ENCODE measurements around the gene EED. TPM values are rescaled to one million over a fixed set of nuclear protein-coding genes. Genes with fewer than 3 reads are reported as not detected.
A peak's percentile ranks its signal among the peaks of the same experiment; 100 is the strongest.
"Not testable (repeated sequence)": the region's sequence is repeated elsewhere in the genome, so short reads cannot be mapped to it uniquely, and the experiment has no call there.

The EED gene
- total RNA-seq, 1 donor from 2014 or later, result 25.2 TPM

DNA sequence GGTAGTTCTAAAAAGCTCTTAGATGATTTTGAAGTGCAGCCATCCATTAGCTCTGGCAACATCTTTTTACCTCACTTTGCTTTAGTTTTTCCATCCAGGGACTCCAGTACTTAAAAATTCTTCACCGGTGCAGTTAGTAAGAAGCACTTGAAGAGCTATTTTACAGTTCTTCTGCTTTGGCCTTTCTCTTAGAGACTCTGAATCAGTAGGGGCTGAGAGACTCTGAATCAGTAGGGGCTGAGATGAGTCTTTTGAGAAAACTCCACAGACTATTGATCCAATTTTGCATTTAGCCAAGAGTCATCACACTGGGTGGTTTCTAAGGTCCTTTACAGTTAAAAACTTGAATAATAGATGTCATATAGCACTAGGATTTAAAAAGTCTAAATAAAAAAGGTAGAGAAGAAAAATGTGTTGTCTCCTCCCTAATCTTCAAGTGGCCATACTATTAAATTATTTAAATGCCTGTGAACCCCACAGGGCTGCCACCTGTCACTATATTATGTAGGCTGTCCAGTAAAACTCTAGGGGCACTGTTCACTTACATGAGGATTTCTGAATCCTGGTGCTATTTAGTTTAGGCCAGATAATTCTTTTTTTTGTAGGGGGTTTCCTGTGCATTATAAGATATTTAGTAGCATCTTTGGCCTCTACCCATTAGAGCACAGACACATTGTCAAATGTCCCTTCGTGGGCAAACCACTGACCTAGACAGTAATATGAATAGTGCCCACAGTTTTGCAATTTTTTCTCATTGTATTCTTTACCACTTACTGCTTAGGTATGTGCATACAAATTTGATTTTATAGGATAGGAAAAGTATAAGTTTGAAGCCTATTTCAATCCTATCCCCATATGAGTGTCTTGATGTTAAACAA lies 31.2 kb downstream of the EED start:
- DNase-seq (ENCODE audit: low spot score), result no peak
- intact Hi-C loops (cut with DNase I), result no loop called here
- ATAC-seq, result no peak

- ATAC-seq (no peak), DNase-seq (ENCODE audit: low spot score) (no peak)
- intact Hi-C loops (cut with DNase I), result no loop called here
Measured at GRCh38 chr11:86277741-86278140, 33.2 kb downstream of the EED start.

DNA sequence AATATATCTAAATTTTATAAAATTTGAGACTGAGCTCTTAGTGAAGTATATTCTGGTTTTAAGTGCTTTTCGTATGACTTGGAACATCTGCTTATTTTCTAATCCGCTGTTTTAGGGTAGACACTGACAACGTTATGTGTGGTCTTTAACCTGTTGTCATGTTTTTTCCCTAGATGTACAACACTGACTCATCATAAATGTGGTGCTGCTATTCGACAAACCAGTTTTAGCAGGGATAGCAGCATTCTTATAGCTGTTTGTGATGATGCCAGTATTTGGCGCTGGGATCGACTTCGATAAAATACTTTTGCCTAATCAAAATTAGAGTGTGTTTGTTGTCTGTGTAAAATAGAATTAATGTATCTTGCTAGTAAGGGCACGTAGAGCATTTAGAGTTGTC lies 33.7 kb downstream of the EED start:
- ATAC-seq, result no peak
- DNase-seq (ENCODE audit: low spot score), result no peak
- intact Hi-C loops (cut with DNase I), result no loop called here

DNA sequence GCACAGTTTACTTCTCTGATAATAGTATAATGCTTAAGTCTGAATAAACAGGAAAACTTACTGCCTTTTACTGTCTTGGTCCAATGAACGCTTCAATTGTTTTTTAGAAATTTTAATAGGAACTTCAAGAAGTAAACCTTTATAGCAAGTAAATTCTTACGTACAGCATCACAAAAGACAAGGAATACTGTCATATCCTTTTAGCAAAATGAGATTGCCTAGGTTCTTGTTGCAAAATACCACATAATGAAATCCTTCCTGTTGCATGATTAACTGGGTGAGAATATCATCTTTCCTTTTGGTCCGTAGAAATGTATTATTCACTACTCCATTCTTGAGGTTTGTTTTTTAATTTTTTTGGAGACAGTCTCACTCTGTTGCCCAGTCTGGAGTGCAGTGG lies 35.2 kb downstream of the EED start:
- ATAC-seq (no peak), DNase-seq (ENCODE audit: low spot score) (no peak)
- intact Hi-C loops (cut with DNase I), result no loop called here

DNA sequence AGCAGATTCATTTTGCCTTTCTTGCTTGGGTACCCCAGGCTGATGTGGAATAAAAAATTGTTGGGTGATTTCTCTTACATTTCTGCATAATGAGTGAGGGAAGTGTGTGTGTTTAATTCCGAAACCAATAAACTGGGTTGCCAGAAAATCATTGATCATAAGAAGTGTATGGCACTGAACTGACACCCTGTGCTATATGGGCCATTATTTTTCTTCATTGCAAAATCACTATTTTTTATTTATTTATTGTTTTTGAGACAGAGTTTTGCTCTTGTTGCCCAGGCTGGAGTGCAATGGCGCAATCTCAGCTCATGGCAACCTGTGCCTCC lies 42.9 kb downstream of the EED start:
- intact Hi-C loops (cut with DNase I), result no loop called here
- no peak for DNase-seq (ENCODE audit: low spot score)

DNA sequence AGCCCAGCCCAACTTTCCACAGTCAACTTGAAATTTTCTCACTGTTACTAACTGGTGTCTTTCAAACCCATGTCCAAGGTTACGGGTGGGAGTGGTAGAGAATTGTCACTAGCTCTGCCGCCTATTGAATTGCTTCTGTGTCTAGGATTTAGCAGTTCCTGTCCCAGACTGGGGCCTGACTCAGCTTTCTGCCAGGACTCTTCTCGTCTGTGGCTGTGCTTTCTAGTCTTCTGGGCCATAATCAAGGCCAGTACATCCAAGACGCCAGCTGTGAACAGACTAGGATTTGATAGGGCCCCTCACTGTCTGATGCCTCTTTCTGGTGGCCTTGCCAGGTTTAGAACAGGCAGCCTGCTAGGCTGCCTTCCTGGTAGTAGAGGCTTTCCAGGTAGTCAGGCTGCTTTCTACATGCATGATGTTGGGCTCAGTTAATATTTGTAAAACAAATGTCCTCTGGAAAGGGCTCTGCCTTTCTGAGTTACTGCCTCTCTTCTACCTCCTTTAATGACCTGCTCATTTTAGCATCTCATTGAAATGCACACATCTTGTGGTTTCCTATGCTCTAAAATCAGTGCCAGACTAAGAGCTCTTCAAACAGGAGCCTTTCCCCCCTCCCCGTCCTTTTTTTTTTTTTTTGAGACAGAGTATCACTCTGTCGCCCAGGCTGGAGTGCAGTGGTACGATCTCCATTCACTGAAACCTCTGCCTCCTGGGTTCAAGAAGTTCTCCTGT lies 44.4 kb downstream of the EED start:
- ATAC-seq (no peak), DNase-seq (ENCODE audit: low spot score) (no peak)
- intact Hi-C loops (cut with DNase I), result no loop called here

More for the DNA sequence above, 42.9 kb downstream of the EED start:
- no peak for ATAC-seq

DNA sequence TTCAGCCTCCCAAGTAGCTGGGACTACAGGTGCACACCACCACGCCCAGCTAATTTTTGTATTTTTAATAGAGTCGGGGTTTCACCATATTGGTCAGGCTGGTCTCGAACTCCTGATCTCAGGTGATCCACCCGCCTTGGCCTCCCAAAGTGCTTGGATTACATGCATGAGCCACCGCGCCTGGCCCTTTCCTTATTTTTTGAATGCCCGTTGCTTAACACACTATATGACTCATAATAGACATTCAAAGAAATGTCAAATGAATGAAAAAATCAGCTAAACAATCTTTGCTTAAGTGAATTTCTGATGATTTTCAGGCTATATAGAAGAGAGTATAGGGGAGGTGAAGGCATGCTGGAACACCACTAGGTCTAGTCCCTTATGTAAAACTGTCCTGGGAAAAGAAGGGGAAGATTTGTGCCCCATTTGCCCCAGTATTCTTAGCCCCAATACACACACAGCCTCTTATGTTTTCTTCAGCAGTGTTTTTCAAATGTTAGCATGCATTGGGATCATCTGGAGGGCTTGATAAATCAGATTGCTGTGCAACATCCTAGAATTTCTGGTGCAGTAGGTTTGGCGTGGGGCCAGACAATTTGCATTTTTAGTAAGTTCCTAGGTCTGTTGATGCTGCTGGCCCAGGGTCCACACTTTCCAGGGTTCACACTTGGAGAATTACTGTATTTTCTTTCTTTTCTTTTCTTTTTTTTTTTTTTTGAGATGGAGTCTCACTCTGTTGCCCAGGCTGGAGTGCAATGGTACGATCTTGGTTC lies 45.1 kb downstream of the EED start:
- intact Hi-C loops (cut with DNase I); DNase-seq (ENCODE audit: low spot score); ATAC-seq: not testable (repeated sequence)

DNA sequence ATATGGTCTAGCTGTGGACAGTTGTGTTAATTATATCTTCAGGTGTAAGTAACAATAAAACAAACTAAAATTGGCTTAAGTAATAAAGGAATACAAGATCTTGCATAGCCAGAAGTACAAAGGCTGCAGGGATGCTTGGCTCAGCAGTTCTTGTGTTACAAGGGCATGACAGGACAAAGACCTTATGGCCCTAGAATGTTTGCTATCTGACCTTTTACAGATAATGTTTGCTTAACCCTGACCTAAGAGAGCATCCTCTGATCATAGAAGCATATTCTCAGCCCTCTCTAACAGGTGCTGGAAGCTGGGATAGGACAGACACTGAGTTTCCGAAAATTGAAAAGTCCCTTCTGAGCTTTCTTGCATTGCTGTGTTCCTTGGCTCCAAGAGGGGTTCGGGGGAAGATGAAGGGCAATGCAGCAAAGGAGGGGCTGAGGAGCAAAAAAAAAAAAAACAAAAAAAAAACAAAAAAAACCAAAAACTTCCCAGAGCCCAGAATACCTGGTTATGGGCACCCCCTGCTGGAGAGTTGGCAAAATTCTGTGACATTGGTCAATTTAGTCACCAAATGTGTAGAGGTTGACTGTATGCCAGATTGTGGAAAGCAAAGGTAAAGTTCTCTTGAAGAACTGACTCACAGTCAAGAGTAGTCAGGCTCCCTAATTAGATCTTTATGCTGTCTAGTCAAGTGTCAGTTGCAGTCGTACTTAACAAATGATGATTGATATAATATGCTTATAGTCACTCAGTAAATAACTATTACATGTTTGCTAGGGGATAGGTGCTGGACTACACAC lies 47.1 kb downstream of the EED start:
- intact Hi-C loops (cut with DNase I), result no loop called here
- DNase-seq (ENCODE audit: low spot score), result peak; percentile 66
- ATAC-seq, result no peak

- ATAC-seq, result no peak
- DNase-seq (ENCODE audit: low spot score), result no peak
- intact Hi-C loops (cut with DNase I), result no loop called here
Measured at GRCh38 chr11:86292912-86293616, 48.5 kb downstream of the EED start.

GRCh38 chr11:86294026-86294425 lies 49.5 kb downstream of the EED start:
- intact Hi-C loops (cut with DNase I), result no loop called here
- DNase-seq (ENCODE audit: low spot score) (no peak), ATAC-seq (no peak)

GRCh38 chr11:86301742-86302091 lies 57.2 kb downstream of the EED start:
- DNase-seq (ENCODE audit: low spot score) (no peak), ATAC-seq (no peak)
- intact Hi-C loops (cut with DNase I), result no loop called here

- ATAC-seq, result peak; percentile 100
- intact Hi-C loops (cut with DNase I), result no loop called here
Measured at GRCh38 chr11:86302092-86302793, 57.7 kb downstream of the EED start, which contains the start of gene HIKESHI. Gene HIKESHI, plus strand, starts transcription at chr11:86302240. Its CDS starts 209 bp downstream, at chr11:86302449.

DNA sequence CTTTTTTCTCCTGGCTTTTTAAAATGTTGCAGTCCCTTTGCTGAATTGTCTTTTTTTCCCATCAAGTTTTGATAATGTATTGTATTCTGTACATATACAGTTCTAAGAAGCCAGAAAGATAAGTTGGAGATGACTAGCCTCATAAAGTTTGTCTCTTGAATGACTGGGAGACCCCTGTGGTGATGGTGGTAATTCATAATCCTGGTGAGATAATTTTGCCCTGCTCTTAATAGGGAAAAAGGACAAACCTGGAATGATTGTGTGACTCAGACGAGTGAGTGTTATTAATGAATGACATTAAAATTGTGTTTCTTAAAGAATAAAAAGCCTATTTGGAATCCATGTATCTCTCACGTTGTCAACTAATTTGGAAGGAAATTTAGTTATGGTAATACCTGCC lies 58.7 kb downstream of the EED start:
- intact Hi-C loops (cut with DNase I), result no loop called here
- DNase-seq (ENCODE audit: low spot score), result no peak
- no peak for ATAC-seq

More at GRCh38 chr11:86302092-86302793, 57.7 kb downstream of the EED start, which contains the start of gene HIKESHI:
- peak; percentile 100 for DNase-seq (ENCODE audit: low spot score)

DNA sequence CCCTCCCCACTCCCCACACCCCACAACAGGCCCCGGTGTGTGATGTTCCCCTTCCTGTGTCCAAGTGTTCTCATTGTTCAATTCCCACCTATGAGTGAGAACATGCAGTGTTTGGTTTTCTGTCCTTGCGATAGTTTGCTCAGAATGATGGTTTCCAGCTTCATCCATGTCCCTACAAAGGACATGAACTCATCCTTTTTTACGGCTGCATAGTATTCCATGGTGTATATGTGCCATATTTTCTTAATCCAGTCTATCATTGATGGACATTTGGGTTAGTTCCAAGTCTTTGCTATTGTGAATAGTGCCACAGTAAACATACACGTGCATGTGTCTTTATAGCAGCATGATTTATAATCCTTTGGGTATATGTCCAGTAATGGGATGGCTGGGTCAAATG lies 64.2 kb downstream of the EED start:
- intact Hi-C loops (cut with DNase I), result not testable (repeated sequence)

DNA sequence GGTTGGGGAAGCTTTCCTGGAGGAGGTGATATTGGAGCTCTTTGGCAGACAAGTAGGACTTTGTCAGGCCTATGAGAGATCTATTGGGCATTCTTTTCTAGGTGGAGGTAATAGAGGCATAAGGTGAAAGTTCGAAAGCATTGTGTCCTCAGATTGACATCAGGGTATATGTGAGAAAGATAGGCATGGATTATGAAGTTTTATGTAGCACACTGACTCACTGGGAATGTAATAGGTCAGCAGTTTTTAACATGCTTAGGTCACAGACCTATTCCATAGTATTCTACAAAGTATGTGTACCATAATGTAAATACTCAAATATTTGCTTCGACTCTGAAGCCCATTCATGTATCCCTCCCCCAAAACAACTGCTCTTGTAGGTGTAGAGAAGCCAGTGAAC lies 69.2 kb downstream of the EED start:
- intact Hi-C loops (cut with DNase I), result no loop called here
- no peak for DNase-seq (ENCODE audit: low spot score)
- no peak for ATAC-seq

More for the DNA sequence above, 64.2 kb downstream of the EED start:
- not testable (repeated sequence) for ATAC-seq; DNase-seq (ENCODE audit: low spot score)

GRCh38 chr11:86314636-86315035 lies 70.1 kb downstream of the EED start:
- ATAC-seq (no peak), DNase-seq (ENCODE audit: low spot score) (no peak)
- intact Hi-C loops (cut with DNase I), result no loop called here

All from sciatic nerve (tissue), 2 donors.